ENCODE data around the gene ANKFY1.
"Not testable (repeated sequence)": the region's sequence is repeated elsewhere in the genome, so short reads cannot be mapped to it uniquely, and the experiment has no call there.

ANKFY1 gene

DNA sequence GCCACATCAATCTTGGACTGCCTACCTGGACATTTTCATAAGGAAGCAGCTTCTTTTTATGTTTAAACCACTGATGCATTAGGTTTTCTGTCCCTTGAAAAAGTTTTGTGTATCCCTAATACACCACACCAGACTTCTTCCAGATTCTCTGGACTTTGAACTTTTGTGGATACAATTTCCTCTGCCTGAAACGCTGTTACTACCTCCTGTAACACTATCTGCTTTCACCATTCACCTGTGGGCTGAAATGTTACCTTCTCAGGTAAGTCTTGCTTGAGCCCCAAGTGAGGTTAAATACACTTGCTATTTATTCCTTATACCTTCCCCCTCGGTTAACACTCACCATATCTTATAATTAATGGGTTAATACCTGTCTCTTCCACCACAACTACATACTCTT lies 123.7 kb downstream of the ANKFY1 start:
- H3K27ac ChIP-seq = no peak overlapping the region
- H3K27me3 ChIP-seq (ENCODE audit: insufficient read depth, low read depth, severe bottlenecking) = no peaks in the 10 kb centered on the region

DNA sequence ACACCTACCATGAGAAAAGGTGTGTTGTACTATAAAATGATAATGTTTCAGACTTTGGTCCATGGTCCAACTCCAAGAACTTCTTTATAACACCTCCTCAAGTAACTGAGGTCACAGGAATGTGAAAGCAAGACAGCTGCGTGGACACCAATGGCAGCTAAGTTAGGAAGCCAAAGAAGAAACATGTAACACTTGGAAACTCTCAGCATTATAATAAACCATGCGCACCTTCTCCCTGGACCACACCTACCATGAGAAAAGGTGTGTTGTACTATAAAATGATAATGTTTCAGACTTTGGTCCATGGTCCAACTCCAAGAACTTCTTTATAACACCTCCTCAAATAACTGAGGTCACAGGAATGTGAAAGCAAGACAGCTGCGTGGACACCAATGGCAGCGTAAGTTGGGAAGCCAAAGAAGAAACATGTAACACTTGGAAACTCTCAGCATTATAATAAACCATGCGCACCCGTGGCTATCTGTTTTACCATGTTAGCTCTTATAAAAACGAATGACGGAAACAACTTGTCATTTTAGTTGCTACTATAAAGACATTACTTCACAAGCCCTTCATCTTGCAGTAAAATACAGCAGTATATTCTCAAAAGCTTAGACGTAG lies 124.8 kb downstream of the ANKFY1 start:
- H3K4me3 ChIP-seq (ENCODE audit: low read depth, low read length); H3K27me3 ChIP-seq (ENCODE audit: insufficient read depth, low read depth, severe bottlenecking); H3K9me3 ChIP-seq (ENCODE audit: severe bottlenecking); DNase-seq; H3K27ac ChIP-seq: not testable (repeated sequence)
- H3K36me3 ChIP-seq = peaks cover 25% of the 10 kb centered on the region

More for the DNA sequence above, 123.7 kb downstream of the ANKFY1 start:
- Histone ChIP-seq H3K9me3 (ENCODE audit: severe bottlenecking) (no peaks in the 10 kb centered on the region), H3K36me3 (peaks cover 25% of the 10 kb centered on the region), H3K4me3 (ENCODE audit: low read depth, low read length) (no peak overlapping the region)
- DNase-seq = no peak
- TF ChIP-seq, protein P1, sequence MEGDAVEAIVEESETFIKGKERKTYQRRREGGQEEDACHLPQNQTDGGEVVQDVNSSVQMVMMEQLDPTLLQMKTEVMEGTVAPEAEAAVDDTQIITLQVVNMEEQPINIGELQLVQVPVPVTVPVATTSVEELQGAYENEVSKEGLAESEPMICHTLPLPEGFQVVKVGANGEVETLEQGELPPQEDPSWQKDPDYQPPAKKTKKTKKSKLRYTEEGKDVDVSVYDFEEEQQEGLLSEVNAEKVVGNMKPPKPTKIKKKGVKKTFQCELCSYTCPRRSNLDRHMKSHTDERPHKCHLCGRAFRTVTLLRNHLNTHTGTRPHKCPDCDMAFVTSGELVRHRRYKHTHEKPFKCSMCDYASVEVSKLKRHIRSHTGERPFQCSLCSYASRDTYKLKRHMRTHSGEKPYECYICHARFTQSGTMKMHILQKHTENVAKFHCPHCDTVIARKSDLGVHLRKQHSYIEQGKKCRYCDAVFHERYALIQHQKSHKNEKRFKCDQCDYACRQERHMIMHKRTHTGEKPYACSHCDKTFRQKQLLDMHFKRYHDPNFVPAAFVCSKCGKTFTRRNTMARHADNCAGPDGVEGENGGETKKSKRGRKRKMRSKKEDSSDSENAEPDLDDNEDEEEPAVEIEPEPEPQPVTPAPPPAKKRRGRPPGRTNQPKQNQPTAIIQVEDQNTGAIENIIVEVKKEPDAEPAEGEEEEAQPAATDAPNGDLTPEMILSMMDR (IDR thresholded peaks at IDR 0.05; ENCODE audit: low read depth, low read length) = no peak

DNA sequence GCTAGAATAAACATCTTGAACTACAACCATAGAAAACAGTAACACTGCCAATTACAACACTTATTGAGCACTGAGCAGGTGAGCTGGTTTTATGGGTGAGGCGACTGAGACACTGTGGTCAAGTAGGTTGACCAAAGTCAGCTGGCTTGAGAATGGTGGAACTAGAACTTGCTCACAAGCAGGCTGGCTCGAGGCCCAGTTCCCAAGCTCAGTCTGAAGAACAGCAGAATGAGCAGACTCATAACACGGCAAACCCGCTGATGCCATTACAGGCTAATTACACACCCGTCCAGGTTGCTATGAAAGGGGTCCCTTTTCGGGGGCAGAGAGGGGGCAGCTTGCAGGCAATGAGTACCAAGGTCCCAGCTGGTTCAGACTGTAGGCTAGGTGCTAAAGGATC lies 127.4 kb downstream of the ANKFY1 start:
- Histone ChIP-seq H3K27ac (no peak overlapping the region), H3K9me3 (ENCODE audit: severe bottlenecking) (no peaks in the 10 kb centered on the region), H3K27me3 (ENCODE audit: insufficient read depth, low read depth, severe bottlenecking) (no peaks in the 10 kb centered on the region), H3K4me3 (ENCODE audit: low read depth, low read length) (no peak overlapping the region), H3K36me3 (peaks cover 21% of the 10 kb centered on the region)
- TF ChIP-seq, protein P1 (IDR thresholded peaks at IDR 0.05; ENCODE audit: low read depth, low read length) = no peak
- DNase-seq = no peak

DNA sequence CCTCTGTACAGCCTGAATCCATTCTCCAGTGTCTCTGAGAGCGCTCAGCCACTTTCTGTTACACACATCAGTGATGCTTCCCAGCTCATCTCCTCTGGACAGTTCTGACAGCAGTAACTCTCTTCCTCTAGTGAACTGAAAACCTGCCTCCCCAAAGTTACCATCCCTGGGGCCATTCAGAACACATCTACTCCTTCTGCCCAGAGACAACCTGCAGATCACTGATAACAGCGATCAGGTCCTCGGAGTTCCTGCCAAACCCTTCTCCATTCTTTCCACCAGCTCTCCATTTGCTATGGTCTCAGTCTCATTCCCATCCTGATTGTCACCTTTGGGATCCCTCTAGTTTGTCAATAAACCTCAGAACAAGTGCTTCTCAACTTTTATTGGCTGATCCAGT lies 128.3 kb downstream of the ANKFY1 start:
- TF ChIP-seq, protein P1 (IDR thresholded peaks at IDR 0.05; ENCODE audit: low read depth, low read length) = no peak
- Histone ChIP-seq H3K36me3 (peaks cover 16% of the 10 kb centered on the region), H3K4me3 (ENCODE audit: low read depth, low read length) (no peak overlapping the region), H3K27ac (no peak overlapping the region), H3K9me3 (ENCODE audit: severe bottlenecking) (no peaks in the 10 kb centered on the region), H3K27me3 (ENCODE audit: insufficient read depth, low read depth, severe bottlenecking) (no peaks in the 10 kb centered on the region)
- DNase-seq = no peak

DNA sequence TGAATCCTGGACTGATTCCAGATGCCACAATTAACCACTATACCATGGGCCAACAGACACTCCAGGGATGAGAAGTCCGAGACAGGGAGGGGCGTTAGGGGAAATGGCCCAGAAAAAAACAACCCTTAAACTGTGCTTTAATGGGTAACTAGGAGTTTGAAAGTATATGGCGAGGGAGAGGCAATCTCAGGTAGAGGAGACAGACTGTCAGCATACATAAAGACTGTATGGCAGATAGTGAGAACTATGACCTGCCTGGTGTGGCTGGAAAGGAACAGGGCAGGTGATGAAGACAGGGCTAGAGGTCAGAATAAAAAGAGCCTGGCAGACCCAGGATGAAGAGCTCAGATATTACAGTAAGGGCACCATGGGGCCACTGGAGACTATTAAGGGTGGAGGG lies 129.1 kb downstream of the ANKFY1 start:
- Histone ChIP-seq H3K9me3 (ENCODE audit: severe bottlenecking) (no peaks in the 10 kb centered on the region), H3K27ac (no peak overlapping the region), H3K27me3 (ENCODE audit: insufficient read depth, low read depth, severe bottlenecking) (no peaks in the 10 kb centered on the region), H3K36me3 (peaks cover 10% of the 10 kb centered on the region; the same call in 1 of the 2 replicates), H3K4me3 (ENCODE audit: low read depth, low read length) (no peak overlapping the region)
- DNase-seq = no peak
- TF ChIP-seq, protein P1 (IDR thresholded peaks at IDR 0.05; ENCODE audit: low read depth, low read length) = no peak

DNA sequence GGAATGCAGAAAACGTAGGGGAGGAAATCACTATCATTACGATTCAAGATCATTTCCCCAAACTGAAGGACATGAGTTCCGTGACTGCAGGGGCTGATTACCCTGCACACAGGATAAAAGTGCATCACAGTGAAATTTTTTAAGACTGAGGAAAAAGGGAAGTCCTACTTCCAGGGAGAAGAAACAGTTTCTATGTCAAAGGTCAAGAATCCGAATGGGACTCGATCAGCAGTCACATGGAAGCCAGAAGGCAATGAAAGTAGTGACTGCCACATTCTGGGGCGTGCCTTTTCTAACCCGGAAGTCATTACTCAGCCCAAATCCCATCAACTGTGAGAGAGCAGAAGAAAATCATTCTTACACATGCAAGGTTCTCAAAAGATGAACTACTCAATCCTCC lies 133.1 kb downstream of the ANKFY1 start:
- H3K9me3 ChIP-seq (ENCODE audit: severe bottlenecking) = no peaks in the 10 kb centered on the region
- H3K36me3 ChIP-seq = peaks cover 6% of the 10 kb centered on the region; the same call in 1 of the 2 replicates
- TF ChIP-seq, protein P1 (IDR thresholded peaks at IDR 0.05; ENCODE audit: low read depth, low read length) = no peak
- H3K27ac ChIP-seq = peak overlapping the region; percentile 55
- H3K4me3 ChIP-seq (ENCODE audit: low read depth, low read length) = peak overlapping the region; percentile 23; the same call in 1 of the 2 replicates
- no peaks in the 10 kb centered on the region for H3K27me3 ChIP-seq (ENCODE audit: insufficient read depth, low read depth, severe bottlenecking)
- peak; percentile 46 for DNase-seq
